A549 (cell line): ENCODE data around the gene MXRA5.

Experiments used
- FOSL2 ChIP-seq, 2 experiments: fragments of 450-650 bp in 1 of 2; fragments of >200 bp in 1 of 2; sonication (Bioruptor Twin) in 1 of 2; formaldehyde crosslinking; IDR thresholded peaks; 2 replicates each; pipeline versions ENCODE4 v1.5.0 to v1.6.1; 2016 to 2020; ENCODE audit warnings: mild to moderate bottlenecking in 1 of 2, moderate library complexity in 1 of 2
- NR3C1 ChIP-seq: fragments of >200 bp; sonication (Bioruptor Twin); formaldehyde crosslinking; IDR thresholded peaks from 3 replicates; pipeline ENCODE4 v1.6.1; 2017
- POLR2A ChIP-seq: IDR thresholded peaks from 2 replicates; pipeline ENCODE4 v1.6.1; 2012; ENCODE audit warnings: mild to moderate bottlenecking, low read length
- RCOR1 ChIP-seq: fragments of 150-350 bp; IDR thresholded peaks from 2 replicates; pipeline ENCODE4 v1.6.1; 2014; ENCODE audit warnings: antibody characterized with exemption, low read length, low read depth
- TF ChIP-seq, protein P1 (sequence below): fragments of 200-600 bp; sonication (generic); IDR thresholded peaks from 2 replicates; pipeline ENCODE4 v1.6.1; 2016; ENCODE audit warnings: antibody characterized with exemption, mild to moderate bottlenecking, moderate library complexity
- TF ChIP-seq, protein P2 (sequence below): fragments of >200 bp; sonication (Bioruptor Twin); formaldehyde crosslinking; IDR thresholded peaks from 3 replicates; pipeline ENCODE4 v1.5.1; 2016
- TF ChIP-seq, protein P3 (sequence below): IDR thresholded peaks from 2 replicates; pipeline ENCODE4 v1.6.1; 2012

DNA sequence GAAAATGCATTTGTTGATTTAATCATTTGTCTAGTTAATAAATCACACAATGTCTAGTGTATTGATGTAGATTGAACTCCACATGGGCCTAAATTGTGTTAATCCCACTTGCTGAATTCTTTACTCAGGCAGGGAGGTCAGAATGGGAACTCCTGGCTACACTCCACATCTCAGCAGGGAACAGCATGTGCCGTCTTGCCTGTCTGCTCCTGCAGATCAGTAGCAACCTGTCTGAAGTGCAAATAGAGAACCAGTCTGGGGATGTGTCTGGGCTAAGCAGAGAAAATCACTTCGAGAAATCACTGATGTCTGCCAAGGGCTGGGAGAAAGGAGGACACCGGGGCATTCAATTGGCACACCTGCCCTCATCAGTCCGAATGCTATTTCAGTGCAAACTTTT is 16.5 kb upstream of the MXRA5 start:
- TF ChIP-seq, protein P1, sequence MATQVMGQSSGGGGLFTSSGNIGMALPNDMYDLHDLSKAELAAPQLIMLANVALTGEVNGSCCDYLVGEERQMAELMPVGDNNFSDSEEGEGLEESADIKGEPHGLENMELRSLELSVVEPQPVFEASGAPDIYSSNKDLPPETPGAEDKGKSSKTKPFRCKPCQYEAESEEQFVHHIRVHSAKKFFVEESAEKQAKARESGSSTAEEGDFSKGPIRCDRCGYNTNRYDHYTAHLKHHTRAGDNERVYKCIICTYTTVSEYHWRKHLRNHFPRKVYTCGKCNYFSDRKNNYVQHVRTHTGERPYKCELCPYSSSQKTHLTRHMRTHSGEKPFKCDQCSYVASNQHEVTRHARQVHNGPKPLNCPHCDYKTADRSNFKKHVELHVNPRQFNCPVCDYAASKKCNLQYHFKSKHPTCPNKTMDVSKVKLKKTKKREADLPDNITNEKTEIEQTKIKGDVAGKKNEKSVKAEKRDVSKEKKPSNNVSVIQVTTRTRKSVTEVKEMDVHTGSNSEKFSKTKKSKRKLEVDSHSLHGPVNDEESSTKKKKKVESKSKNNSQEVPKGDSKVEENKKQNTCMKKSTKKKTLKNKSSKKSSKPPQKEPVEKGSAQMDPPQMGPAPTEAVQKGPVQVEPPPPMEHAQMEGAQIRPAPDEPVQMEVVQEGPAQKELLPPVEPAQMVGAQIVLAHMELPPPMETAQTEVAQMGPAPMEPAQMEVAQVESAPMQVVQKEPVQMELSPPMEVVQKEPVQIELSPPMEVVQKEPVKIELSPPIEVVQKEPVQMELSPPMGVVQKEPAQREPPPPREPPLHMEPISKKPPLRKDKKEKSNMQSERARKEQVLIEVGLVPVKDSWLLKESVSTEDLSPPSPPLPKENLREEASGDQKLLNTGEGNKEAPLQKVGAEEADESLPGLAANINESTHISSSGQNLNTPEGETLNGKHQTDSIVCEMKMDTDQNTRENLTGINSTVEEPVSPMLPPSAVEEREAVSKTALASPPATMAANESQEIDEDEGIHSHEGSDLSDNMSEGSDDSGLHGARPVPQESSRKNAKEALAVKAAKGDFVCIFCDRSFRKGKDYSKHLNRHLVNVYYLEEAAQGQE: no peak
- TF ChIP-seq, protein P2, sequence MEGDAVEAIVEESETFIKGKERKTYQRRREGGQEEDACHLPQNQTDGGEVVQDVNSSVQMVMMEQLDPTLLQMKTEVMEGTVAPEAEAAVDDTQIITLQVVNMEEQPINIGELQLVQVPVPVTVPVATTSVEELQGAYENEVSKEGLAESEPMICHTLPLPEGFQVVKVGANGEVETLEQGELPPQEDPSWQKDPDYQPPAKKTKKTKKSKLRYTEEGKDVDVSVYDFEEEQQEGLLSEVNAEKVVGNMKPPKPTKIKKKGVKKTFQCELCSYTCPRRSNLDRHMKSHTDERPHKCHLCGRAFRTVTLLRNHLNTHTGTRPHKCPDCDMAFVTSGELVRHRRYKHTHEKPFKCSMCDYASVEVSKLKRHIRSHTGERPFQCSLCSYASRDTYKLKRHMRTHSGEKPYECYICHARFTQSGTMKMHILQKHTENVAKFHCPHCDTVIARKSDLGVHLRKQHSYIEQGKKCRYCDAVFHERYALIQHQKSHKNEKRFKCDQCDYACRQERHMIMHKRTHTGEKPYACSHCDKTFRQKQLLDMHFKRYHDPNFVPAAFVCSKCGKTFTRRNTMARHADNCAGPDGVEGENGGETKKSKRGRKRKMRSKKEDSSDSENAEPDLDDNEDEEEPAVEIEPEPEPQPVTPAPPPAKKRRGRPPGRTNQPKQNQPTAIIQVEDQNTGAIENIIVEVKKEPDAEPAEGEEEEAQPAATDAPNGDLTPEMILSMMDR: no peak
- TF ChIP-seq FOSL2 (IDR thresholded peaks at IDR 0.05) (no peak), FOSL2 (CRISPR knock-in tag; IDR thresholded peaks at IDR 0.05) (no peak), RCOR1 (no peak), NR3C1 (no peak), POLR2A (no peak)
- TF ChIP-seq, protein P3, sequence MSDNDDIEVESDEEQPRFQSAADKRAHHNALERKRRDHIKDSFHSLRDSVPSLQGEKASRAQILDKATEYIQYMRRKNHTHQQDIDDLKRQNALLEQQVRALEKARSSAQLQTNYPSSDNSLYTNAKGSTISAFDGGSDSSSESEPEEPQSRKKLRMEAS: no peak
